NCI-H1436 treated with DMSO at 0.1 percent for 48 hours (cell line): ENCODE results near the gene APBA3.
"Not testable (repeated sequence)": the region's sequence is repeated elsewhere in the genome, so short reads cannot be mapped to it uniquely, and the experiment has no call there.

Source experiments
- DNase-seq: peaks from one replicate; lab custom pipeline; 2025; lab: John Stamatoyannopoulos, UW

The APBA3 gene

DNA sequence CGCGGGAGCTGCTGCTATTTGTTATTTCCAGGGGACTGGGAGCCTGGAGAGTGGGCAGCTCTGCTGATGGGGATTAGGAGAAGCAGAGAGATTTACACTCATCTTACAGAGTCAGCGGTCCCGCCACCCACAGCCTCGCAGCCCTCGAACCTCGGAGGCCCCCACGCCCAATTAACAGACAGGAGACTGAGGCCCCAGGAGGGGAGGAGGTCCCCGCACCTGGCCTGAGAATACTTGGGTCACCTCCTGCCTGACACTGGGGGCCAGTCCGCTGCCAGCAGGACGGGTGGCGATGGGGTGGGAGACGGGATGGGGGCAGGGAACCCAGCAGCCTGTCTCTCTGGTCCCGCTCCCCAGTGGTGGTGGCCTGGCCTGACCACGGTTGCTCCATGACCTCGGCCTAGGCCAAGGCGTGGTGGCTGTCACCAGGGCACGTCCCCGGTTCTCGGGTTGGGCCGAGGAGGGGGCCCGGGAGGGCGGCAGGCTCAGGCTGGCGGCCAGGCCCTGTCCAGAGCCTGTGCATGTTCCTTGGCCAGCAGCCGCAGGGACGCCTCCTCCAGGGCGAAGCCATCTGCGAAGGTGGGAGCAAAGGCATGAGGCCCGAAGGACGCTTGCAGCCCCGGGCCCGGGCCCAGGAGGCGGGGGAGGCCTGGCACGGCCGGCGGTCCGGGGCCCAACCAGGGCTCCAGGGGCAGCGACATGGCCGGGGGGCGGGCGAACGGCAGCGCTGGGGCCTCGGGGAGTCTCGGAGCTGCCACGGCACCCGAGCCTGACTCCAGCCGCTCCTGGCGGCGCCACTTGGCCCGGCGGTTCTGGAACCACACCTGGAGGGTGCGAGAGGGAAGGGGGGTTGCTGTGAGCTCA is 8.9 kb upstream of the APBA3 start:
- DNase-seq, result no peak

DNA sequence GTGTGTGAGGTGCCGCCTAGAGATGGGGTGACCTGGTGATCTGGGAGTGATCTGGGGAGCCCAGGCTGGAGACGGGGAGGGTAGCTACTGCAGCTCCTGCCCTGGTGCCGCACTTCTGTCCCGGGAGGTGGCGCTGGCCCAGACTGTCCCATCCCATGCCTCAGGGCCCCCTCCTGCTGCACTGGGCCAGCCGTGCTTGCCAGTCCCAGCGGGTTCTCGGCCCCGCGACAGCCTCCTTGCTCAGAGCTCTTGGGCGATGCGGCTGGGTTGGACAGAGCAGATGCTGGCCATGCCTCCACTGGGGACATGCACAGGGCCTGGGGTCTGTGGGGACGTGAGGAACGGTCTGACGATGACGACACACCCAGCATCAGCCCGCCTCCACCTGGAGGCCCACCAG is 8.0 kb upstream of the APBA3 start:
- no peak for DNase-seq

DNA sequence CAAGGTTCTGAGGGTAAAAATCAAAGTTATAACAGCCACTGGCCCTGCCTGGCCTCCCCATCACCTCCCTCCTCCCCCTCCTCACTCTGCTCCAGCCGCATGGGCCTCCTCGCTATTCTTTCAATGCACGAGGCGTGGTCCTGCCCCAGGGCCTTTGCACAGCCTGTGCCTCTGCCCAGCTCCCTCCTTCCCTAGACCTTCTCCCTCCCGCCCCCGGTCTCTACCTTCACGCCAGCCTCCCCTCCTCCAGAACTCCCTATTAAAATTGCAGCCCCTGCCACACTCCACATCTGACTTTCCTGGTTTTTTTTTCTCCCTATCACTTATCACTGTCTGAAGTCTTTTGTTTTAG is 7.2 kb upstream of the APBA3 start:
- DNase-seq, result no peak

DNA sequence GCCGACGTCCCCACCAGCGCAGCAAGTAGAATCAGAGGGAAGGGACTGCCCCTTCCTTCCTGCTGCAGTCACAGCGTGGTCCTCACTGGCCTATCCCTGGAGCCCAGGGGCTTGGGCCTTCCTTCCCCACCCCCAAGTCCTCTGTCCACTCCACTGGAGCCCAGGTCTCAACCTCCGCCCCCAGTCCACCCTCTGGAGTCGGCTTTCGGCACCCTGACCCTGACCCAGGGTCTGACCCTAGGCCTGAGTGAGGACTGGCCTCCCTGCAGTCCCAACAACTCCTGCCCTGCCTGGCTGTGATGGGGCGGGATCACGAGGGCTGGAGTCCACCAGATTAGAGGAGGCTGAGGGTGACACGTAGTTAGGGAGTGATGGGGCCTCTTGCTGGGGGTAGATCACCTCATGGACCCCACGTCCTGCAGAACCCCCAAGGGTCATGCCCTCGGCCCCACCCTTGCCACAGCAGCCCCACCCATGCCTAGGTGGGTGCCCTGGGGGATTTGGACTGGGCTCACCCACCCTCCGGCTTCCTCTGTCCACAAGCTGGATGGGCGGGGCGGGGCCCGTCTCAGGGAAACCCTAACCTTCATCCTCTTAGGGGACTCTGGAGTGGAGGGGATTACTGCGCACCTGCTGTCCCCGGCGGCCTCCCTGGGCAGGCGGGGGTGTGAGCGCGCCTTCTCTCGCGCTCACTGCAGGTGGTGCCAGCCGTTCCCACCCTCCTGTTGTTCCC is 6.7 kb upstream of the APBA3 start:
- DNase-seq, result no peak

DNA sequence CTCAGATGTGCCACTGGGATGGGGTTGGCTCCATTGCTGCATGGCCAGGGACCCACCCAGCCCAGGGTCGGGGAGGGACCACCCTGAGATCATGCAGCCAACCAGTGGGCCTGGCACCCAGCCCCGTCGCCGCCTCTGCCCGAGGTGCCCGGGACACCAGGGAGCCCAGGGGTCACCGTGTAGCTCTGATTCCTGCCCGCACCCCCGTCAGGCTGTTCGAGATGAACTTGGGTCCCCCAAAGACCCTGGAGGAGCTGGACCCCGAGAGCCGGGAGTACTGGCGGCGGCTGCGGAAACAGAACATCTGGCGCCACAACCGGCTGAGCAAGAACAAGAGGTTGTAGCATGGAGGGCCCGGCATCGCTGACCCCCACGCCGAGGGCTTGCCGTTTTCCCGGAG is 5.6 kb upstream of the APBA3 start:
- no peak for DNase-seq

DNA sequence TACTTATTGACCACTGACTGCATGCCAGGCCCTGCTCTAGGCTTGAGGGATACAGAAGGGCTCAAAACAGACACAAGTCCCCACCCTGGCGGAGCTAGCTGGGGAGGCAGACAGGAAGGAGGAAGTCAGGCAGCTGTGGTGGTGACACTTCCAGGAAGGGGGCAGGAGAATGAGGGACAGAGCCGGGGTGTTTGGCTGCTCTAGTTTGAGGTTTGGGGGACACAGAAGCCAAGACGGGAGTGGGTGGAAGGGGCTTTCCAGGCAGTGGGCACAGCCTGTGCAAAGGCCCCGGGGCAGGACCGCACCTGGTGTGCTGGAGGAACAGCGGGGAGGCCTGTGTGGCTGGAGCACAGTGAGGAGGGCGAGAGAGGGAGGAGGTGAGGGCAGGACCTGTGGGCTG is 5.0 kb upstream of the APBA3 start:
- DNase-seq, result no peak

DNA sequence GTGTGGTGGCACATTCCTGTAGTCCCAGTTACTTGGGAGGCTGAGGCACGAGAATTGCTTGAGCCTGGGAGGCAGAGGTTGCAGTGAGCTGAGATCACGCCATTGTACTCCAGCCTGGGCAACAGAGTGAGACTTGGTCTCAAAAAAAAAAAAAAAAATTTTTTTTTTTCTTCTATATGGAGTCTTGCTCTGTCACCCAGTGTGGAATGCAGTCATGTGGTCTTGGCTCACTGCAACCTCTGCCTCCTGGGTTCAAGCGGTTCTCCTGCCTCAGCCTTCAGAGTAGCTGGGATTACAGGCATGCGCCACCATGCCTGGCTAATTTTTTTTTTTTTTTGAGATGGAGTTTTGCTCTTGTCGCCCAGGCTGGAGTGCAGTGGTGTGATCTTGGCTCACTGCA is 4.3 kb upstream of the APBA3 start:
- DNase-seq, result not testable (repeated sequence)

DNA sequence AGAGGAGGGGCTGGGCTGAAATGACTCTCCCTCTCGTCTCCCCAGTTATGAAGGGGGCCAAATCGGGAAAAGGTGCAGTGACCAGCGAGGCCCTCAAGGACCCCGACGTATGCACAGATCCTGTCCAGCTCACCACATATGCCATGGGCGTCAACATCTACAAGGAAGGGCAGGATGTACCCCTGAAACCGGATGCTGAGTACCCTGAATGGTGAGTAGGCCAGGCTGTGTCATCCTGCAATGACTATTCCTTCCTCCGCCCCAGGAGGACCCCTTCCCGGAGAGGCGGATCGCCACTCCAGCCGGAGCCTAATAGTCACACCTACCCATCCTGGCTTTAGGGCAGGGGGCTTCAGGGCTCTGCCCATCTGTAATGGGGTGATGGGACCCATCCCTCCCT is 3.6 kb upstream of the APBA3 start:
- no peak for DNase-seq

DNA sequence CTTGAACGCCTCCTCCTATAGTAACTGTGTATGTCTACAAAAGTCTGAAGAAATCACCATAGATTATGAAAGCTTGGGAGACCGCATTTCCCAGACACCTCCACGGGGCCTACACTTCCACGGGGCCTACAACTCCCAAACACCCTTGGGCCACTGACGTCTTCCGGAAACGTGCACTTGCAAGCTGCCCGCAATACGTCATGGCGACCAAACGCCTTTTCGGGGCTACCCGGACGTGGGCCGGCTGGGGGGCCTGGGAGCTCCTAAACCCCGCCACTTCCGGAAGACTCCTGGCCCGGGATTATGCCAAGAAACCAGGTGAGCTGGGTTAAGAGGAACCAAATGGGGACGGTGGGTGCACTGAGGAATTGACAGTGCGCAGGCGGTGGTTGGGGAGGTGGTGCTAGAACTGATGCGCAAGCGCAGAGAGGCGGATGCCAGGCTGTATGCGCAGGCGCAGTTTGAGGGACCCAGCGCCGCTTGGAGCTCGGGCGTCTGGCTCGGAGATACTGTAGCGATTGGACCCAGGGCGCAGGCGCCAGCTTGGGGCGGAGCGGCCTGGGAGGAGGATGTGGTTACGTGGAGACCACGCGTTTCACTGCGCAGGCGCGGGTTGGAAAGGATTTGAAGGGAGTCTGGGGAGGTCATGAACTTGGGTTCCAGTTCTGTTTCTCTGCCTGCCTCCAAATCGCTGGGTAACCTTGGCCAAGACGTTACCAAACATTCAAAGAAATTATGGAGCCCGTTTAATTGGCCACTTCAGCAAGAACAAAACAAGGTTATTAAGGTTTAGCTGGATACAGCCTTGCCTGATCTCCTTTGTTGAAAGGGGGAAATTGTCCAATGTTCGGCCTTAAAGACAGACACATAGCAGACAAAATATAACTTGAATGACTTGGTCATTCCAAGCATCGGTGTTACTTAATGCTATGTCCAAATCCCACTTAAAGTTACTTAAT is 1.3 kb upstream of the APBA3 start, which contains the start of gene MRPL54:
Gene MRPL54, plus strand, starts transcription at position 182 of the 959 bp plus-strand sequence. Its CDS starts 19 bp downstream, at position 201.
- peak; percentile 94 for DNase-seq

DNA sequence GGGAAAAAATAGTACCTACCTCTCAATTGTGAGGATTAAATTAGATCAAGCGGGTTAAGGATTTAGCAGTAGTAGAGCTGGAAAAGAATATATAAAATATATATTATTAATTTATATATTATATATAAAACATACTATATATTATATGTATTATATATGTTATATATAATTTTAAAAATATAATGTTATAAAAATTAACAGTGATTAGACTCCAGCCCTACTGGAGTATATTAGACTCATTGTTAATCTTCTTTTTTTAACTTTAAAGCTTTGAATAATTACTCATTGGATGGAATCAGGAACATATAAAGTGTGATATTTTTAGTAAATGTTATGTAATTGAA is 610 bp upstream of the APBA3 start:
- no peak for DNase-seq

DNA sequence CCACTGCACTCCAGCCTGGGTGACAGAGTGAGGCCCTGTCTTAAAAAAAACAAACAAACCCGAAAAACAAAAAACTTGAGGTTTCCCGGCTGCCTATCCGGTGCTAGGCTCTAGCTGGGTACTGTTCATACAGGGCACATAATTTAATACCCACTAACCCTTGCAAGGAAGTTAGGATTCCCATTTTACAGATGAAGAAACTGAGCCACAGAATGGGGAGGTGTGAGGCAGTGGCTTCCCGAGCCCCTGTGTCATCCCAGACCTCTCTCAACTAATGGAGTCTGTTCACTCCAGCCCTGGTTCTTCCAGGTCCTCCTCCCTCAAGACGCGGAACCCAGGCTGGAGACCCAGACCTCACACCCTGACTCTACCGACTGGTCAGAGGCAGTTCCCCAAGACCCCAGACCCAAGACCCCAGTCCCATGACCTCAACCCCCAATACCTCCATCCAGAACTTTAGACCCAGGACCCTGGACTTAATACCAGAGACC is 576 bp downstream of the APBA3 start:
- no peak for DNase-seq

DNA sequence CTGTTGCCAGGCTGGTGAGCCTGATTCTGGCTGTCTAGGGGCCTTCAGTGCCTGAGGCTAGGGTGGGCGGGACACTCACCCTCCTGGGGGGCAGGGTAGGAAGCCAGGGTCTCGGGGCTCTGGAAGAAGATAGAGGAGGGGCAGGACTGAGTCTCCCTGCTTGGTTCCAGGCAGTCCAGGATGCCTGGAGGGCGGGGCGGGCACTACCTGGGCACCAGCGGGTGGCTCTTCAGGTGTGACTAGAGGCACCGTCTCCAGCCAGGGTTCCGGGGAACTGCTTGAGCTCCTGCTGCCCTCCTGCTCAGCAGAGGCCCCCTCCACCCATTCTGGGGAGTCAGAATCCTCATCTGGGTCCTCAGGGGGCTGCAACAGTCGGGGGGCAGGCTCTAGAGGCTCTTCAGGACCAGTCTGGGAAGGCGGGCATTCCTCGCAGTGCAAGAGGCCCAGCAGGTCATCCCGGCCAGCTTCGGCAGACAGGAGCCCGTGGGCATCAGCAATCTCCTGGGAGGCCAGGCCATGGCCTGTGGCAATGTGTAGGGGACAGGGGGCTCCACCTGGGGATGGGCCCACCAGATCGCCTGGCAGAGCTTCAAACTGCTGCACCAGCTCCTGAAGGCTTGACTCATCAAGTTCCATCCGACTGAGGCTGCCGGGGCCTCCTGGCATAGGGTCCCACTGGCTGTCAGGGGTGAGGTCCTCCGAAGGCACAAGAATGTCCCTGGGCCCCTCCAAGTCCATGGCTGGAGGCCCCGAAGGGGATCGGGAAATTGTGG is 1.8 kb downstream of the APBA3 start:
- no peak for DNase-seq

DNA sequence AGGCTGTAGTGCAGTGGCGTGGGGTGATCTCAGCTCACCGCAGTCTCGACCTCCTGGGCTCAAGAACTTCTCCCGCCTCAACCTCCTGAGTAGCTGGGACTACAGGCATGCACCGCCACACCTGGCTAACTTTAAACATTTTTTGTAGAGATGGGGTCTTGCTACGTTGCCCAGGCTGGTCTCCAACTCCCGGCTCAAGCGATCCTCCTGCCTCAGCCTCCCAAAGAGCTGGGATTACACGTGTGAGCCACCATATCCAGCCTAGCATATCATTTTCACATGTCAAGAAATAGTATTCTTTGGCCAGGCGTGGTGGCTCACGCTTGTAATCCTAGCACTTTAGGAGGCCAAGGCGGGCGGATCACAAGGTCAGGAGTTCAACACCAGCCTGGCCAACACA is 3.2 kb downstream of the APBA3 start:
- DNase-seq, result not testable (repeated sequence)

DNA sequence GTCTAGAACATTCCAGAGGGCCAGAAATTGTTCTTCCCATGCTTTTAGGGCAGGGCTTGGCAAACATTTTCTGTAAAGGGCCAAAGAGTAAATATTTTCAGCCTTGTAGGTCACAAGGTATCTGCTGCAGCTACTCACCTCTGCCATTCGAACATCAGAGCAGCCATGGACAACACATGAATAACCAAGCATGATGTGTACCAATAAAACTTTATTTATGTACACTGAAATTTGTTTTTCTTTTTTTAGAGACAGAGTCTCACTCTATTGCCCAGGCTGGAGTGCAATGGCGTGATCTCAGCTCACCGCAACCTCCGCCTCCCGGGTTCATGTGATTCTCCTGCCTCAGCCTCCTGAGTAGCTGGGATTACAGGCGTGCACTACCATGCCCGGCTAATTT is 3.8 kb downstream of the APBA3 start:
- DNase-seq, result not testable (repeated sequence)

DNA sequence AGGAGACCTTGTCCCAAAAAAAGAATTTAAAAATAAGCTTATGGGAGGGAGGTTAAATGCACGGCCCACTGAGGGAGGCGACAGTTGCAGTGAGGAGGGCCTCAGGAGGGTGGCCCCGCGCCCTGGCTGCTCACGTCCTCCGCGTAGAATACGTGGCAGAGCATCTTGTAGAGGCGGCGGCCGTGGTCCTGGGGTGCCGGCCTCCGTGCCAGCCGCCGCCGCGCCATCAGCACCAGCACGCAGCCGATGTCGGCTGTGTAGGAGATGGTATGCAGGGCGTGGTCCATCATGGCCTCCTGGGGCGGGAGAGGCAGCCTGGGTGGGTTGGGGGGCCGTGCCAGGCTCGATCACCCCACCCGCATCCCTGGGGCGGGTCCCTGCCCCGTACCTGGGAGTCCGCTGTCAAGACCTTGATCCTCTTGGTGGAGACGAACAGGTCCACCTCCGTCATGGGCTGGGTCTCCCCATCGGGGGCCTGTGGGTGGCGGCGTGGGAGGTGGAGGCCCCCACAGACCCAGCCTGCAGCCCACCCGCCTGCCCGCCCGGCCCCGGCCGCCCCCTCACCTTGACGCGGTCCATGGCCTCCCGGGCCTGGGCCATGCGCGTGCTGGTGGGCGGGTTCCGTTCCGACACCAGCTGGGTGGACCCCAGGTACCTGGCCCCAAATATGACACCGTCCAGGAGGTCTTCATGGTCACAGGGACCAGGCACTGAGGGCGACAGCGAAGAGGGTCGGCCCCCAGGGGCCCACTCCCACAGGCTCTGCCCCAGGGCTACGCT is 7.7 kb downstream of the APBA3 start:
- no peak for DNase-seq

DNA sequence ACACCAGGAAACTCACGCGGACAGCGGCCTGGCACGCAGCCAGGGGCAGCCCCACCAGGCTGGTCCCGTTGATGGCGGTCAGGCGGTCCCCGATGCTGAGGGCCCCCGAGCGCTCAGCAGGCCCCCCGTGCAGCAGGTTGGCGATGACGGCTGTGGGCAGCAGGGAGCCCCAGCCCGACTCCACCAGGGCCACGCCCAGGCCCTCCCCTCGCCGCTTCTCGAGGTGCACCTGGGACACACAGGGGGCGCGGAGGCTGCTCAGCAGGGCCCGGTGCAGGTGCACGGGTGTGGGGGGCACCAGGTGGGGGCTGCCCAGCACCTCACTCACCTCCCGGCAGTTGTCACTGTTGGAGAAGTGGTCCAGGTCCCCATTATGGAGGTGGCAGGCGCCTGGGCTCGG is 9.0 kb downstream of the APBA3 start:
- no peak for DNase-seq

DNA sequence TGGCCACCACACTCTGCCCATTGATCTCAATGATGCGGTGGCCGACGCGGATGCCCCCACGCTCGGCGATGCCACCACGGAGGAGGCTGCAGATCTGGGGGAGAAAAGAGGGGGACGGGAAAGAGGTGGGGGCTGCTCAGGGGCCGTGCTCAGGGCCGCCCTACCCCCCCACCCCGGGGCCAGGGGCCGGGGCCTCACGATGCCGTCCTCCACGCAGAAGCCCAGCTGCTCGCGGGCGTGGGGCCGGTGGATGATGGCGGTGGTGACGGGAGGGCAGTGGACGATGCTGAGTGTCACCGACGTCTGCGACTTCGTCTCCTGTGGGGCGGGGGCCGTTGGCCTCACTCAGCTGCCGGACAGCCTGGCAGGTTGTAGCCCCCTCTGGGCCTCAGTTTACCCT is 10.3 kb downstream of the APBA3 start:
- no peak for DNase-seq

DNA sequence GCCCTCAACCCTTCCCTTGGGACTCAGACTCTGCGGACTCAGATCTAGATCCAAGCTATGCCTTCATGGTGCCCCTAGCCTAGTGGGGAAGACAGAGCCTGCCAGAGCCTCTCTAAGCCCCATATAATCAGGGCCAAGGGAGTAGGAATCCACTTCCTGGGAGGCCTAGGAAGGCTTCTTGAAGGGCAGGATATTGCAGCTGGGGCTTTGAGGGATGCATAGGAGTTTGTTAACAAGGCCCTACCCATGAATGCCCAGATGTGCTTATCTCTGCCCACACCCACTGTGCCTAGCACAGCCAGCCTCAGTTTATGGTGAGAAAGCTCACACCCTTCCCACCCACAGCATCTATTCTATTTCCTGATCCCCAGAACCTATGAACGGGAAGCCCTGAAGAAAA is 11.3 kb downstream of the APBA3 start:
- DNase-seq, result no peak

DNA sequence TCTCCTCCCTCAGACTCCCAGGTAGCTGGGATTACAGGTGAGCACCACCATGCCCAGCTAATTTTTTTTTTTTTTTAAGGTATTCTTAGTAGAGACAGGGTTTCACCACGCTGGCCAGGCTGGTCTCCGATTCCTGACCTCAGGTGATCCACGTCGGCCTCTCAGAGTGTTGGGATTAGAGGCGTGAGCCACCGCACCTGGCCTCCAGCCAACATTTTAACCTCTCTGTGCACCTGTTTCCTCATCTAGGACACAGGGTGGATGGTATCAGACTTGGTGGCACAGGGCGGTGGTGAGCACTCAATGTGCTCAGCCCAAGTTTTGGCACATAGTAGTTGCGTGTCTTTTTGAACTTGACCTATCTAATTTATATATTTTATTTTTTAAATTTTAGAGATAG is 12.5 kb downstream of the APBA3 start:
- no peak for DNase-seq

DNA sequence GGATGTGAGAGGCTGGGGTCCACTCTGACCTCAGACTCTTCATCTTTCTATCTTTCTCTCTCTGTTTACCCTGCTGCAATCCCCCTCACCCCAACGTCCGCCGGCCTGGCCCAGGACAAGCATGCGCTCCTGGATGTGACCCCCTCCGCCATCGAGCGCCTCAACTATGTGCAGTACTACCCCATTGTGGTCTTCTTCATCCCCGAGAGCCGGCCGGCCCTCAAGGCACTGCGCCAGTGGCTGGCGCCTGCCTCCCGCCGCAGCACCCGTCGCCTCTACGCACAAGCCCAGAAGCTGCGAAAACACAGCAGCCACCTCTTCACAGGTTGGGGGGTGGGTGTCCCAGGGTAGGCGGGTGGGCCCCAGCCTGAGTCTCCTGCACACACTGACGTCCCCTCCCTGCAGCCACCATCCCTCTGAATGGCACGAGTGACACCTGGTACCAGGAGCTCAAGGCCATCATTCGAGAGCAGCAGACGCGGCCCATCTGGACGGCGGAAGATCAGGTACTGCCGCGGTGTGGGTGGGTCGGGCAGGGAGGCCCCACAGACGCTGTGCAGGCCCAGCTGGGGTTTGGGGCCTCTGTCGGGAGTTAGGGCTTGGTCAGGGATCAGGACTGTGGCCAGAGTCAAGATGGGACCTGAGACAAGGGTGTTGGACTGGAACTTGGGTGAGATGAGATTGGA is 15.0 kb downstream of the APBA3 start:
- no peak for DNase-seq
